HepG2 (cell line): ENCODE measurements around the gene ZNF84. TPM values are rescaled to one million over a fixed set of nuclear protein-coding genes. Genes with fewer than 3 reads are reported as not detected.

ENCODE experiments used
- CBX1 ChIP-seq: IDR thresholded peaks from one replicate; pipeline ENCODE4 v1.6.1; 2016; ENCODE audit warnings: antibody characterized with exemption, low read depth
- DPF2 ChIP-seq: sonication (generic); formaldehyde crosslinking; IDR thresholded peaks from 2 replicates; pipeline ENCODE4 v1.4.0; 2020; ENCODE audit warnings: mild to moderate bottlenecking, low read depth, missing genetic modification reagents, borderline replicate concordance
- EZH2 ChIP-seq: conservative IDR thresholded peaks from 2 replicates; pipeline ENCODE4 v1.6.1; 2012; ENCODE audit warnings: mild to moderate bottlenecking, low read depth, low read length, moderate library complexity
- ISX ChIP-seq: sonication (generic); formaldehyde crosslinking; conservative IDR thresholded peaks from 2 replicates; pipeline ENCODE4 v1.5.0; 2020; ENCODE audit warnings: missing genetic modification reagents
- KAT2B ChIP-seq: fragments of 150-350 bp; IDR thresholded peaks from 2 replicates; pipeline ENCODE4 v1.6.1; 2014; ENCODE audit warnings: low read depth, low read length, borderline replicate concordance
- KMT2A ChIP-seq: sonication (generic); formaldehyde crosslinking; IDR thresholded peaks from 2 replicates; pipeline ENCODE4 v1.4.0; 2020; ENCODE audit warnings: missing genetic modification reagents
- MIER3 ChIP-seq: IDR thresholded peaks from 2 replicates; pipeline ENCODE4 v1.6.1; 2016; ENCODE audit warnings: missing compliant biosample characterization, borderline replicate concordance
- NFIB ChIP-seq: sonication (generic); formaldehyde crosslinking; IDR thresholded peaks from 2 replicates; pipeline ENCODE4 v1.9.0; 2021; ENCODE audit warnings: missing genetic modification reagents, mild to moderate bottlenecking, borderline replicate concordance
- RFX5 ChIP-seq: IDR thresholded peaks from 2 replicates; pipeline ENCODE4 v1.6.1; 2011; ENCODE audit warnings: low read depth, low read length, improper control_type of control experiment
- SCMH1 ChIP-seq: sonication (generic); formaldehyde crosslinking; IDR thresholded peaks from 2 replicates; pipeline ENCODE4 v1.9.0; 2021; ENCODE audit warnings: missing genetic modification reagents, mild to moderate bottlenecking, borderline replicate concordance
- TERF1 ChIP-seq: sonication (generic); formaldehyde crosslinking; IDR thresholded peaks from 2 replicates; pipeline ENCODE4 v1.8.0; 2022; ENCODE audit warnings: mild to moderate bottlenecking, missing genetic modification reagents, moderate library complexity
- ZFYVE20 ChIP-seq: sonication (generic); formaldehyde crosslinking; IDR thresholded peaks from 2 replicates; pipeline ENCODE4 v1.8.0; 2023; ENCODE audit warnings: low read depth, mild to moderate bottlenecking, moderate library complexity, missing genetic modification reagents, borderline replicate concordance
- ZNF550 ChIP-seq: sonication (generic); formaldehyde crosslinking; IDR thresholded peaks from 2 replicates; pipeline ENCODE4 v1.4.0; 2020; ENCODE audit warnings: mild to moderate bottlenecking, missing genetic modification reagents, borderline replicate concordance
- ZNF607 ChIP-seq: sonication (generic); formaldehyde crosslinking; IDR thresholded peaks from 2 replicates; pipeline ENCODE4 v1.5.1; 2020; ENCODE audit warnings: missing genetic modification reagents, mild to moderate bottlenecking, borderline replicate concordance
- ZNF709 ChIP-seq: sonication (generic); formaldehyde crosslinking; IDR thresholded peaks from 2 replicates; pipeline ENCODE4 v1.5.0; 2020; ENCODE audit warnings: mild to moderate bottlenecking, missing genetic modification reagents
- ZNF782 ChIP-seq: sonication (generic); formaldehyde crosslinking; IDR thresholded peaks from 2 replicates; pipeline ENCODE4 v1.4.0; 2020; ENCODE audit warnings: missing genetic modification reagents, mild to moderate bottlenecking, borderline replicate concordance
- ZNF839 ChIP-seq: sonication (generic); formaldehyde crosslinking; IDR thresholded peaks from 2 replicates; pipeline ENCODE4 v1.4.0; 2020; ENCODE audit warnings: missing genetic modification reagents, mild to moderate bottlenecking, borderline replicate concordance
- ZNF883 ChIP-seq: sonication (generic); formaldehyde crosslinking; IDR thresholded peaks from 2 replicates; pipeline ENCODE4 v1.5.1; 2020; ENCODE audit warnings: mild to moderate bottlenecking, missing genetic modification reagents; ENCODE audit errors: not compliant biosample characterization
- polyA plus RNA-seq, 8 experiments: library from polyadenylated mRNA; depleted of rRNA in 3 of 8; stranded (reverse) in 7 of 8; unstranded in 1 of 8; fragments of >200 nt; fragmentation: Illumina TruSeq in 4 of 8; extraction: Trizol in 4 of 8; gene quantifications; 2 replicates each; pipeline versions ENCODE4 v1.2.1 to v1.2.3, GENCODE V29; 2011 to 2016; ENCODE audit warnings: low read depth in 4 of 8, missing spikeins in 1 of 8, mixed read lengths in 1 of 8; ENCODE audit not compliant: insufficient read depth in 1 of 8
- total RNA-seq, 5 experiments: library from RNA; depleted of rRNA; stranded (reverse); fragments of >200 nt; fragmentation: Illumina TruSeq; extraction: Trizol; gene quantifications; 2 replicates each; pipeline ENCODE4 v1.2.3, GENCODE V29; 2016; ENCODE audit warnings: low read depth in 1 of 5
- TF ChIP-seq, protein P1 (sequence below): sonication (generic); formaldehyde crosslinking; IDR thresholded peaks from 2 replicates; pipeline ENCODE4 v1.4.0; 2020; ENCODE audit warnings: missing genetic modification reagents, borderline replicate concordance
- TF ChIP-seq, protein P2 (sequence below): sonication (generic); formaldehyde crosslinking; IDR thresholded peaks from 2 replicates; pipeline ENCODE4 v1.5.1; 2020; ENCODE audit warnings: mild to moderate bottlenecking, missing genetic modification reagents, borderline replicate concordance

Gene ZNF84
- total and polyA plus RNA-seq, 2 of the 13 experiments (the other 11 are each of a cell fraction or from before 2014, with no cell fraction given), result 15.5 to 21.8 TPM

- no peak for TF ChIP-seq RFX5
- no peak for TF ChIP-seq EZH2
- TF ChIP-seq ZNF550 (CRISPR knock-in tag), result no peak
- no peak for TF ChIP-seq CBX1
- TF ChIP-seq ZNF607 (CRISPR knock-in tag), result no peak; the same call in 1 of the 2 replicates
- peak; percentile 53 for TF ChIP-seq KMT2A (CRISPR knock-in tag)
- TF ChIP-seq, protein P1, sequence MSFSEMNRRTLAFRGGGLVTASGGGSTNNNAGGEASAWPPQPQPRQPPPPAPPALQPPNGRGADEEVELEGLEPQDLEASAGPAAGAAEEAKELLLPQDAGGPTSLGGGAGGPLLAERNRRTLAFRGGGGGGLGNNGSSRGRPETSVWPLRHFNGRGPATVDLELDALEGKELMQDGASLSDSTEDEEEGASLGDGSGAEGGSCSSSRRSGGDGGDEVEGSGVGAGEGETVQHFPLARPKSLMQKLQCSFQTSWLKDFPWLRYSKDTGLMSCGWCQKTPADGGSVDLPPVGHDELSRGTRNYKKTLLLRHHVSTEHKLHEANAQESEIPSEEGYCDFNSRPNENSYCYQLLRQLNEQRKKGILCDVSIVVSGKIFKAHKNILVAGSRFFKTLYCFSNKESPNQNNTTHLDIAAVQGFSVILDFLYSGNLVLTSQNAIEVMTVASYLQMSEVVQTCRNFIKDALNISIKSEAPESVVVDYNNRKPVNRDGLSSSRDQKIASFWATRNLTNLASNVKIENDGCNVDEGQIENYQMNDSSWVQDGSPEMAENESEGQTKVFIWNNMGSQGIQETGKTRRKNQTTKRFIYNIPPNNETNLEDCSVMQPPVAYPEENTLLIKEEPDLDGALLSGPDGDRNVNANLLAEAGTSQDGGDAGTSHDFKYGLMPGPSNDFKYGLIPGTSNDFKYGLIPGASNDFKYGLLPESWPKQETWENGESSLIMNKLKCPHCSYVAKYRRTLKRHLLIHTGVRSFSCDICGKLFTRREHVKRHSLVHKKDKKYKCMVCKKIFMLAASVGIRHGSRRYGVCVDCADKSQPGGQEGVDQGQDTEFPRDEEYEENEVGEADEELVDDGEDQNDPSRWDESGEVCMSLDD, result peak; percentile 15; the same call in 1 of the 2 replicates
- no peak for TF ChIP-seq ZNF782 (CRISPR knock-in tag)
- TF ChIP-seq SCMH1 (CRISPR knock-in tag), result no peak
- no peak for TF ChIP-seq NFIB
- TF ChIP-seq ZNF709 (CRISPR knock-in tag), result peak; percentile 51
- no peak for TF ChIP-seq ZFYVE20 (CRISPR knock-in tag)
- no peak for TF ChIP-seq MIER3
- no peak for TF ChIP-seq ISX (CRISPR knock-in tag)
- TF ChIP-seq DPF2, result no peak
- TF ChIP-seq, protein P2, sequence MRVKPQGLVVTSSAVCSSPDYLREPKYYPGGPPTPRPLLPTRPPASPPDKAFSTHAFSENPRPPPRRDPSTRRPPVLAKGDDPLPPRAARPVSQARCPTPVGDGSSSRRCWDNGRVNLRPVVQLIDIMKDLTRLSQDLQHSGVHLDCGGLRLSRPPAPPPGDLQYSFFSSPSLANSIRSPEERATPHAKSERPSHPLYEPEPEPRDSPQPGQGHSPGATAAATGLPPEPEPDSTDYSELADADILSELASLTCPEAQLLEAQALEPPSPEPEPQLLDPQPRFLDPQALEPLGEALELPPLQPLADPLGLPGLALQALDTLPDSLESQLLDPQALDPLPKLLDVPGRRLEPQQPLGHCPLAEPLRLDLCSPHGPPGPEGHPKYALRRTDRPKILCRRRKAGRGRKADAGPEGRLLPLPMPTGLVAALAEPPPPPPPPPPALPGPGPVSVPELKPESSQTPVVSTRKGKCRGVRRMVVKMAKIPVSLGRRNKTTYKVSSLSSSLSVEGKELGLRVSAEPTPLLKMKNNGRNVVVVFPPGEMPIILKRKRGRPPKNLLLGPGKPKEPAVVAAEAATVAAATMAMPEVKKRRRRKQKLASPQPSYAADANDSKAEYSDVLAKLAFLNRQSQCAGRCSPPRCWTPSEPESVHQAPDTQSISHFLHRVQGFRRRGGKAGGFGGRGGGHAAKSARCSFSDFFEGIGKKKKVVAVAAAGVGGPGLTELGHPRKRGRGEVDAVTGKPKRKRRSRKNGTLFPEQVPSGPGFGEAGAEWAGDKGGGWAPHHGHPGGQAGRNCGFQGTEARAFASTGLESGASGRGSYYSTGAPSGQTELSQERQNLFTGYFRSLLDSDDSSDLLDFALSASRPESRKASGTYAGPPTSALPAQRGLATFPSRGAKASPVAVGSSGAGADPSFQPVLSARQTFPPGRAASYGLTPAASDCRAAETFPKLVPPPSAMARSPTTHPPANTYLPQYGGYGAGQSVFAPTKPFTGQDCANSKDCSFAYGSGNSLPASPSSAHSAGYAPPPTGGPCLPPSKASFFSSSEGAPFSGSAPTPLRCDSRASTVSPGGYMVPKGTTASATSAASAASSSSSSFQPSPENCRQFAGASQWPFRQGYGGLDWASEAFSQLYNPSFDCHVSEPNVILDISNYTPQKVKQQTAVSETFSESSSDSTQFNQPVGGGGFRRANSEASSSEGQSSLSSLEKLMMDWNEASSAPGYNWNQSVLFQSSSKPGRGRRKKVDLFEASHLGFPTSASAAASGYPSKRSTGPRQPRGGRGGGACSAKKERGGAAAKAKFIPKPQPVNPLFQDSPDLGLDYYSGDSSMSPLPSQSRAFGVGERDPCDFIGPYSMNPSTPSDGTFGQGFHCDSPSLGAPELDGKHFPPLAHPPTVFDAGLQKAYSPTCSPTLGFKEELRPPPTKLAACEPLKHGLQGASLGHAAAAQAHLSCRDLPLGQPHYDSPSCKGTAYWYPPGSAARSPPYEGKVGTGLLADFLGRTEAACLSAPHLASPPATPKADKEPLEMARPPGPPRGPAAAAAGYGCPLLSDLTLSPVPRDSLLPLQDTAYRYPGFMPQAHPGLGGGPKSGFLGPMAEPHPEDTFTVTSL (CRISPR knock-in tag), result peak; percentile 3; the same call in 1 of the 2 replicates
- no peak for TF ChIP-seq ZNF839 (CRISPR knock-in tag)
- 0 out of 2 replicates have a peak, but pooled peaks have one; percentile 63 for TF ChIP-seq TERF1 (CRISPR knock-in tag)
- TF ChIP-seq ZNF883 (CRISPR knock-in tag), result peak; percentile 75
- TF ChIP-seq KAT2B, result no peak
Observed at GRCh38 chr12:133080368-133081158, 43.3 kb downstream of the ZNF84 start, which contains the start of gene ZNF140 (continued).
